Measurements from ENCODE around the gene CACNA1A. TPM values are rescaled to one million over a fixed set of nuclear protein-coding genes. Genes with fewer than 3 reads are reported as not detected.

Gene CACNA1A
- total and polyA plus RNA-seq, 2 of the 4 experiments (the other 2 are of a cell fraction), result 5.9 to 15.0 TPM

DNA sequence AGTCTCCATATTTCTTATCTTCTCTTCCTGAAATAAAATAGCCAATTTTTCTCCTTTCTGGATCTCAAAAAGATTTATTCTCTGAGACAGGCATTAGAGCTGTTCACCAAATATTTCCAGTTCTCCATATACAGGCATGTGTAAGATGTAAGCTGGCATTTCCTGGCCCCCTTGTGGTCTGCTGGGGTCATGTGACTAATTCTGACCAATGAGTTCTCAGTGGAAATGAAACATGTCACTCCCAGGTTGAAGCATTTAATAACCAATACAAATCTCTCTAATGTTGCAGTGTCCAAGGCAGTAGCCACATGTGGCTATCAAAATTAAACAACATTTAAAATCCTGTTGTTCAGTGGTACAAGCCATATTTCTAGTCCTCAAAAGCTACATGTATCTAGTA, 14.8 kb upstream of the CACNA1A start:
- no peak overlapping the region for H2BK20ac ChIP-seq (ENCODE audit: low read depth, low read length)
- no peak overlapping the region for H3K56ac ChIP-seq (ENCODE audit: extremely low read depth, insufficient read depth, low read length)
- H3K9ac ChIP-seq (ENCODE audit: low read depth, low read length), result no peak overlapping the region
- intact Hi-C loops (cut with micrococcal nuclease) (no loop called here), dilution Hi-C loops (cut with HindIII; ENCODE audit: low sequenced_read_pairs, unreplicated experiment) (no loop called here), in situ Hi-C loops (cut with MboI; ENCODE audit: low sequenced_read_pairs) (no loop called here)
- no peak overlapping the region for H3K18ac ChIP-seq (ENCODE audit: low read depth, low read length)
- H4K20me1 ChIP-seq (ENCODE audit: insufficient read depth, low read length), result no peaks in the 10 kb centered on the region
- H3K27me3 ChIP-seq (ENCODE audit: control insufficient read depth, insufficient read depth, low read length), result peaks cover 12% of the 10 kb centered on the region
- H2BK5ac ChIP-seq (ENCODE audit: low read depth, low read length, poor library complexity, severe bottlenecking), result no peak overlapping the region
- H3K23ac ChIP-seq (ENCODE audit: low read depth, low read length), result no peak overlapping the region
- peak; percentile 24 for DNase-seq
- no peak overlapping the region for H3K4me3 ChIP-seq (ENCODE audit: insufficient read depth, low read depth, low read length)
- H3K27ac ChIP-seq (ENCODE audit: insufficient read depth, low read length), result no peak overlapping the region
- no peak overlapping the region for H2AK5ac ChIP-seq (ENCODE audit: low read depth, low read length)
- no peak overlapping the region for H4K91ac ChIP-seq (ENCODE audit: insufficient read depth, low read depth, low read length)
- POLR2A ChIA-PET (ENCODE audit: unreplicated experiment), result no interaction called here
- H3K79me1 ChIP-seq (ENCODE audit: low read depth in 1 of 2, low read length in 2 of 2), result no peaks in the 10 kb centered on the region
- CTCF ChIA-PET, result no interaction called here
- BruUV-seq (replicated peaks), result no TSS peak
- H3K14ac ChIP-seq (replicated peaks; ENCODE audit: low read depth, low read length), result no peak overlapping the region
- no peak overlapping the region for H4K5ac ChIP-seq (ENCODE audit: low read depth, low read length)
- H4K8ac ChIP-seq (ENCODE audit: low read depth in 2 of 2, low read length in 2 of 2), result no peak overlapping the region
- TF ChIP-seq RFX5 (IDR thresholded peaks at IDR 0.05; ENCODE audit: low read depth, low read length) (no peak), BHLHE40 (IDR thresholded peaks at IDR 0.05; ENCODE audit: low read depth, low read length) (no peak), RAD21 (IDR thresholded peaks at IDR 0.05; ENCODE audit: low read length) (no peak), RCOR1 (IDR thresholded peaks at IDR 0.05; ENCODE audit: insufficient replicate concordance, low read length) (no peak)
- TF ChIP-seq, protein P1, sequence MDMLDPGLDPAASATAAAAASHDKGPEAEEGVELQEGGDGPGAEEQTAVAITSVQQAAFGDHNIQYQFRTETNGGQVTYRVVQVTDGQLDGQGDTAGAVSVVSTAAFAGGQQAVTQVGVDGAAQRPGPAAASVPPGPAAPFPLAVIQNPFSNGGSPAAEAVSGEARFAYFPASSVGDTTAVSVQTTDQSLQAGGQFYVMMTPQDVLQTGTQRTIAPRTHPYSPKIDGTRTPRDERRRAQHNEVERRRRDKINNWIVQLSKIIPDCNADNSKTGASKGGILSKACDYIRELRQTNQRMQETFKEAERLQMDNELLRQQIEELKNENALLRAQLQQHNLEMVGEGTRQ (IDR thresholded peaks at IDR 0.05; ENCODE audit: low read depth, low read length), result peak; percentile 58
- H2BK15ac ChIP-seq (ENCODE audit: low read depth, low read length), result no peak overlapping the region
- ATAC-seq (ENCODE audit: low read depth), result no peak
- H3K4me1 ChIP-seq (ENCODE audit: control insufficient read depth, insufficient read depth, low read length), result no peaks in the 10 kb centered on the region
- H3K9me1 ChIP-seq (ENCODE audit: insufficient read depth, low read length), result no peaks in the 10 kb centered on the region
- H3K4me2 ChIP-seq (ENCODE audit: low read depth, low read length), result no peak overlapping the region
- no peaks in the 10 kb centered on the region for H3K36me3 ChIP-seq (ENCODE audit: control insufficient read depth, insufficient read depth, low read length)
- no peak overlapping the region for H2BK120ac ChIP-seq (ENCODE audit: low read depth, low read length)
- peaks cover 9% of the 10 kb centered on the region for H3K9me3 ChIP-seq (ENCODE audit: control insufficient read depth, insufficient read depth, low read length)
- no peak overlapping the region for H3K4ac ChIP-seq (ENCODE audit: low read depth, low read length)
- no peak overlapping the region for H2AK9ac ChIP-seq (replicated peaks; ENCODE audit: low read depth, low read length, poor library complexity)
- no peak overlapping the region for H2AFZ ChIP-seq (replicated peaks; ENCODE audit: low read length, poor library complexity)

All from IMR-90 (cell line).